Activated T-helper 1 cell treated with Interleukin-2 at 50 U/mL for 16 hours (primary cell): Measurements from ENCODE around the gene LRMDA.

Experiments used
- DNase-seq: peaks from one replicate; pipeline ENCODE4 v3.0.0-alpha.2; 2020; ENCODE audit warnings: low read depth

LRMDA gene

GRCh38 chr10:75924309-75924902, 493.0 kb downstream of the LRMDA start:
- DNase-seq: no peak

- no peak for DNase-seq
Measured at GRCh38 chr10:75925999-75926398, 494.6 kb downstream of the LRMDA start.

- no peak for DNase-seq
Measured at GRCh38 chr10:75926763-75927162, 495.3 kb downstream of the LRMDA start.

- DNase-seq: no peak
Measured at GRCh38 chr10:75928231-75928630, 496.8 kb downstream of the LRMDA start.

- no peak for DNase-seq
Measured at GRCh38 chr10:75929630-75930161, 498.3 kb downstream of the LRMDA start.

GRCh38 chr10:75932921-75933320, 501.5 kb downstream of the LRMDA start:
- DNase-seq: no peak

GRCh38 chr10:75935240-75935639, 503.8 kb downstream of the LRMDA start:
- DNase-seq: no peak

GRCh38 chr10:75935650-75936400, 504.4 kb downstream of the LRMDA start:
- DNase-seq: no peak

- no peak for DNase-seq
Measured at GRCh38 chr10:75936841-75937240, 505.4 kb downstream of the LRMDA start.

- DNase-seq: no peak
Measured at GRCh38 chr10:75937823-75938222, 506.4 kb downstream of the LRMDA start.

- DNase-seq: no peak
Measured at GRCh38 chr10:75938380-75939122, 507.1 kb downstream of the LRMDA start.

GRCh38 chr10:75939541-75939940, 508.1 kb downstream of the LRMDA start:
- DNase-seq: no peak

- DNase-seq: no peak
Measured at GRCh38 chr10:75940742-75941141, 509.3 kb downstream of the LRMDA start.

- no peak for DNase-seq
Measured at GRCh38 chr10:75941223-75941801, 509.9 kb downstream of the LRMDA start.

- DNase-seq: no peak
Measured at GRCh38 chr10:75944061-75944460, 512.6 kb downstream of the LRMDA start.

GRCh38 chr10:75948583-75948982, 517.2 kb downstream of the LRMDA start:
- no peak for DNase-seq

GRCh38 chr10:75950307-75950706, 518.9 kb downstream of the LRMDA start:
- DNase-seq: no peak

- no peak for DNase-seq
Measured at GRCh38 chr10:75950997-75951589, 519.7 kb downstream of the LRMDA start.

GRCh38 chr10:75951627-75952026, 520.2 kb downstream of the LRMDA start:
- no peak for DNase-seq

GRCh38 chr10:75952093-75952492, 520.7 kb downstream of the LRMDA start:
- DNase-seq: no peak

GRCh38 chr10:75954486-75954885, 523.1 kb downstream of the LRMDA start:
- no peak for DNase-seq

GRCh38 chr10:75955973-75956502, 524.6 kb downstream of the LRMDA start:
- no peak for DNase-seq
